ENCODE results near the gene TMEM108.

The TMEM108 gene

DNA sequence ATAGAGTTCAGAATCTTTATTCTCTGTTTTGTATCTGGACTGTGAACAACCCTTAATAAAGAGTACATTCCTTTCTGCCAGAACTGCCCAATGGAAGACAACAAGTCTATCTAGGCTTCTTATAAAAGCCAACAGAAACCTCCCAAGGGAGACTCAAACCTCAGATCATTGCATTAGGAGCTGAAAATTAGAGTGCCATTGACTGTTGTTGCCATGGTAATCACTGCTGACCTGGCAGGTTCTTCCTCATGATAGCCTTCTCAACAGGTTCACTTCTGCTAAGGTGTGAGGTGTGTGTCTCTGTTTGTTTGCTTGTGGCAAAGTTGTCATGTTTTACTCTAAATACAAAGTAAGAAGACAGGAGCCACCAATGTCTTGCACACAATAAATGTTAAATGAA is 79.2 kb downstream of the TMEM108 start:
- DNase-seq (ENCODE audit: low spot score): no peak

DNA sequence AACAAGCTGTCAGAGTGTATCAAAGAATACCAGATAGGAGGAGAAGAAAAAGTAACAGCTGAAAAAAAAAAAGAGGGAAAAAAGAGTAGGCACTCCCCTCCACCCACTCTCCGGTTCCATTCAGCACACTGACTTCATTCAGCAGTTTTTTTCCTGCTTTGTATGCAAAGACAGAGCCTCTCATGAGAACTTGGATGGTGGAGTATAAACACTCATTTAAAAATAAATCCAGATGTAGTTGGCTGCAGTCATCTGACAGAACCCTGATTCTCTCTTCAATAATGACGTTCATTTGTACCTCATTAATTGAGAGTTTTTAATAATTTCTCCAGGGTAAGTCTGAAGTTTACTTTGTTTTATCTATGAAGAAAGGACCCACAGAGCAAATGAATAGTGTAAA is 81.0 kb downstream of the TMEM108 start:
- no peak for DNase-seq (ENCODE audit: low spot score)

DNA sequence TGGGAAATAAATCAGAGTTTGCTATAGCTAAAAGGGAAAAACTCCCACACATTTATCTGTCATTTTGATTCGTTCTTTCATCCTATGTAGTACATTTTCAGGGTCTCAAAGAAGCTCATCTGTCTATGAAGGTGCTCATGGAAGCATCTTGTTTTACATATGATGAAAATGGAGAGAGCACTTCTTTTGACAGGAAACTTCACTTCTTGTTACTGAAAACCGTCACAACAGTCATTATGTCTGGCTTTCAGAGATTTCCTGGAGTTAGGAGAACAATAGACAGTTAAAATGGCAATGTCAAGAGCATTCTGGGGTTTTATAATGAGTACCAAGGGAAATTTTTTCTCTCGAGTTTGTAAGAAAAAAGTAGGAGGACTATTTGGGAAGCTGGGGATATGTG is 83.3 kb downstream of the TMEM108 start:
- DNase-seq (ENCODE audit: low spot score): no peak

DNA sequence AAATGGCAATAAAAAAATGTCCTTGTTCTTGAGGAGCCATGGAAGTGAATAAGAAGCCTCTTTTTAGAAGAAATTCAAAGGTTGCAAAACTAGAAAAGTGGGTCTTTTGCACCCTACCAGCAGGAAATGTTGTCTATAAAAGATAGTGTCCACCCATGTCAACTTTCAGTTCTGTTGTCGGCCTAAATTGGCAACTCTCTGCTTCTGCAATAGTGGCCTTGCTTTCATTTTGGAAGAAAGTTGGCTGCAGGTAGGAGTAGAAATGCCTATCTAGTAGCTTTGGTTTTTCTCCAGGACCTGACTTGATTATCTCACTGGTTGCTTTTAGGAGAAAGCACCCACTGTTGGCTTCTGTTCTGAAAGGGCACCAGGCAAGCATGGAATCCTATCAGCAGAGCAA is 85.4 kb downstream of the TMEM108 start:
- no peak for DNase-seq (ENCODE audit: low spot score)

DNA sequence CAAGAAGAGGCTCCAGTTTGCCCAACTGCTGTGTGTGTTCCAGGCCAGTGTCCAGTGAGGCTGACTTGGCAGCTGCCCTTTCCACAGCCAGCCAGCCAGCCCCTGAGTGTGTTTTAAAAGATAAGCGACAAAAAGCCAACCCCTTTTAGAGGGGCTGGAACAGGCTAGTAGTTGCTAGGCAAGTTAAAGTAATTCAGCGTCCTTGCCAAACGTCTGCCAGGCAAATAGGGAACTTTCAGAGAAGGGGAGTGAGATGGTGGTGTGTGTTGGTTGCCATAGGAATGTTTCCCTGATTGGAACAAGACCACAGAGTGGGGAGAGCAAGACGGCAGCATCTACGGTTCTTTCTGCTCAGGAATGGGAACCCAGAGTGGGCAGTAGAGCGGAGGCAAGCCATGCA is 86.3 kb downstream of the TMEM108 start:
- DNase-seq (ENCODE audit: low spot score): no peak

DNA sequence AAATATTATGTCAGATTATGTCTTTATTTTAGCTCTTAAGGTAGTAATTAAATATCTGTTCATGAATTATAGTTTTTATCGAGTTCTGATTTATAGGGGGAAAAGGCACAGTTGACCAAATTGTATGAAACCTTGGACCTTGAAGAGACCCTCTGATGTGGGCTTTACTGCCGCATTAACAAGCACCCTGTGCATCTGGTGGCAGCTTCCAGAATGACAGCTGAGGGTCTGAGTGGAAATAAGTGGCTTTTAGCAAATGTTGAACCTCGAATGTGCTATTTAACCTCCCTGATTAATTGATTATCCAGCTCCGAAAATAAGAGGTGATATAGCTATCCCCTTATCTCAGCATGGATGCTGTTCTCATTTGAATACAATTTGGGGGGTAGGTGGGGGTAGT is 87.0 kb downstream of the TMEM108 start:
- DNase-seq (ENCODE audit: low spot score): no peak

DNA sequence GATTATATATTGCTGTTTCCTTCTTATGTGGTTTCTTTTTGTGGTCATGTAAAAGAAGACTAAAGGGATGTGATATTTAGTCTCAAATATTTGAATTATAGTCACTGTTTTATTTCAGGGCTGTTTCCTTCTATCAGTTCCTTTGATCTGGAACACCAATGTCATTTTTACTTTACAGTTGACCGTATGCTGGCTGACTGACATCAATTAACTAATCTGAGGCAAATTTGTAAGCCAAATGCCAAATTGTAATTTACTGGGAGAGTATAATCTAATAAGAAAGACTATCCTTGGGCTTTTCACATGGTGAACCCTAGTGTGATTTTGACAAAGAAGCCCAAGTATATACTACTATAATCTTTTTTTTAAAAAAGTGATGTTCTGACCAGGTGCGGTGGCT is 87.6 kb downstream of the TMEM108 start:
- no peak for DNase-seq (ENCODE audit: low spot score)

DNA sequence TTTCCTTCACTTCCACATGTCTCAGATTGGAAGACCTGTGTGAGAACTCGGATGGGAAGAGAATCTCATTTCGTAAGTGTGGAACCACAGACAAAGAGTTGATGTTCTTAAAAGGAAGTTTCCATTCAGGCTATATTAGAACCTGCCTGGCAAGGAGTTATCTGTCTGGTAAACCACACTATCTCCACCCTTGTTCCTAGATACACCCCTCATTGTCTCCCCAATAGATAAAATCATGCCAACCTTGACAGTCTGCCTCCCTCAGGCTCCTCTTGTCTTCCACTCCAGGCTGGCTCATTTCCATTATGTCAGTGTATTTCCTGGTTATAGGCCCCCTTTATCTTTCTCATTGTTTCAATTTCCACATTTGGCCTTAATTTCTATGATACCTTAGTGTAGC is 89.2 kb downstream of the TMEM108 start:
- DNase-seq (ENCODE audit: low spot score): no peak

DNA sequence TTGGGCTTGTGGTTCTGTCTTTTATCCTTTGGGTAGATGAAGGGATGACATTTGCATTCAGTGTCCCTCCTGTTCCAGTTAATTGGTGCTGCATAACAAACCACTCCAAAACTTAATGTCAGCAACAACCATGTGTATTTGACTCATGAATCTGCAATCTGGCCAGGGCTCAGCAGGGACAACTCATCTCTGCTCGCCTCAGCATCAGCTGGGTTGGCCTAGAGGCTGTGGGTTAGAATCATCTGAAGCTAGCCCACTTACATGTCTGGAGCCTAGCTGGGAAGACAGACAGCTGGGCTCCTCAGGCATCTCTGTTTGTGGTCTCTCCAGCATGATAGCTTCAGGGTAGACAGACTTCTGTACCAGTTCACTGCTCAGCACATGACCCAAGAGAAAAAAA is 92.0 kb downstream of the TMEM108 start:
- peak; percentile 22 for DNase-seq (ENCODE audit: low spot score)

DNA sequence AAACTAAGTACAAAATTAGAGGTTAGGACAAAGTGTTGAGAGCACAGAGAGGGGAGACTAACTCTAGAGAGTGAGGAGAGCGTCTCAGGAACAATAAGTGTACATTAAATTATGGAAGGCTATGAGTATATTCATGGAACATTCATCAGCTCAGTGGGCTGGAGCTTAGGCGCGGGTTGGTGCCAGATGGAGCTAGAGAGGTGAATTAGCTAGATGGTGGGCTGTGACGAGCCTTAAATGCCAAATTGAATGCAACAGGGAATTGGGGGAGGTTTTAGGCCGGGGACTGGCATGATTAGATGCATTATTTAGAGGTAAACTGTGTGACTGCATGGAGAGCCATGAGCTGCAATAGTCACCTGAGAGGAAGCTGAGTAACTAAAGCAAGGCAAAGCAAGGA is 97.1 kb downstream of the TMEM108 start:
- DNase-seq (ENCODE audit: low spot score): no peak

DNA sequence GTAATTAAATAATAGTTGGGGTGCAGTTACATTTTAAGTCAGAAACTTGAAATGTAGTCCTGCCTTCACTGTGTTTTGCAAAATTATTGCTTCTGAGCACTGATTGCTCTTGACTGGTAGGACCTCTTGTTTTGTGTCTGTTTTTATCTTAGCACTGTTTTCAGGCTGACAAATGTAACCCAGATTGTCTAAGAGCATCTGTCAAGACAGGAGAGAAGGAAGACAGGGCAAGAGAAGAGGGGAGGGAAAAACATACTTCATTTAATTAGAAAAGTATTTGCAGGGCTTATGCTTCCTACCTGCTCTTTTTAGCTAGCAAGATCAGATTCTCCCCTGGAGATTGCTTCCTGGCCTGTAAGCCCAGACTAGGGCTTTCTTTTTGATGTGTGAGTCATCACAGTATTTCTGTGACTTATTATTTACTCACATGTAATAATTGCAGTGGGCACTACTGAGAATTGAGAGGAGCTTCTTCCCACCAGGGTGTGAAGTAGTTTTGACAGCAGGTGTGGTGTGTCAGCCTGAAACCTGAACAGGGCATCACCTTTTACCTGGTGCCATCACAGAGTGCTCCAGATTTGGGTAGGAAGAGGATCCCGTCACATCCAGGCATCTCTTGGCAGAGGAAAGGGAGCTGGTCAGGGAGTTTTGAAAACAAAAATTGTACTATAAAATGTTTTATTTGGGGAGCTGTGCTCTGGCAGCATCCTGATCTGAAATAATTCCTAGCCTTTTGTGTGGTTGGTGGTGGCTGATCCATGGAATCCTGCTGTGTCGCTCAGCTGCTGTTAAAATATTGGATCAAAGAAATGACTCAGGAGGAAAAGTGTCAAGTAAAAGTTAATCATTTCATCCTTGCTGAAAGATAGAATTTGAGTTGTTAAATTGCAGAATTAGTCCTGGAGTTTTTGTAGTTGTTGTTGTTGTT is 98.2 kb downstream of the TMEM108 start:
- peak; percentile 54 for DNase-seq (ENCODE audit: low spot score)

DNA sequence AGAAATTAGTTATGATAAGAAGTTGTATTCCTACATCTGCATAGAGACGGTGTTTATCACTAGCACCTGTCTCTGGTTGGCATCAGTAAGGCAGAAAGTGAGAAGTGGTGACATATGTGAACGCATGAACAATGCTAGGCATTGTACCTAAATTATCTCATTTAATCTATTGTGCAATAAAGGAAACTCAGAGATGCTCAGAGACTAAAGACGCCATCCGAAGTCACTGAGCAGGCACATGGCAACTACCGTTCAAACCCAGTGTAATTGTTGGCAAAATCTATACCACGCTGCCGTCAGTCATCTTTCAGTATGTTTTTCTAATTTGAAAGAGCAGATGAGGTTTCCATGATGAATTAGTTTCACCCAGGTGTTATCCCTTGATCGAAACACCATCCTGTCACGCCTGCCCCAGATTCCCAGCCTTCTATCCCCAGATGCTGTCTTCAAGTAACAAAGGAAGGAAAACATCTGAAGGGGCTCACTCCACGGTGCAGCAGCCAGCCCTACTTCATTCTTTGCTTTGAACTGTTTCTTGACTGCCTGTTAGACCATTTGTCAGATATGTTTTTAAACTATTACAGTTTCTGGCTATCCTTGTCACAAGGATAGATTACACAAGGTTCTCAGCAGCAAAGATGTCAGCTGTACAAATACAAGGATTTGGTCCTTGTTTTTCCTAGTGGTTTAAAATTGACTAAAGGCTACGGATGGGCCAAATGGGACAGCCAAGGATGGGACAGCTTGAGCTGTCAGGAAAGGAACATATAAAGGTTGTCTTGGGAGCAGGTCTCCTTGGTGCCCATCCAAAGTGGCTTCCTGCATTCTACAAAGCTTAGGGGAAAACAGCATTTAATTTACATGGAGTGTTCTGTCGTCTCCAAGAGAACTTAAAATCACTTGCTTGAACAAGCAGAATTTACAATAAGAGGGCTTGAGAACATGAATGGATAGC is 99.1 kb downstream of the TMEM108 start:
- DNase-seq (ENCODE audit: low spot score): no peak

DNA sequence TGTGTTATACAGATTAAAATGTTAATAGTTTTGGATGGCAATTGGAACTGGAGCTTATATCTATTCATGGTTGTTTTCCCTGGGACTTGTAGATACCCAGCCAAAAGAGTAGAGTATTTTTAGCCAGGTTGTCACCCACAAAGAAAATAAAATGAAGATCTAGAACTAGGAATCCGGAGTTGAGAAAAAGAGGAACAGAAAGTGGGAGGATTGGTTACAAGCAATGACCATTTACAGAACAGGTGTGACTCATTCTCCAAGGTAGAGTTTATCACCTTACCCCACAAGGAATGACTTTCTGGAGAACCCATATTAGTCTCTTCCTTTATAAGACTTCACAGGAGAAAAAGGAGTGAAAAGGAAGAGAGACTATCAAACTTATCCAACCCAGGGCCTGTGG is 99.8 kb downstream of the TMEM108 start:
- DNase-seq (ENCODE audit: low spot score): no peak

DNA sequence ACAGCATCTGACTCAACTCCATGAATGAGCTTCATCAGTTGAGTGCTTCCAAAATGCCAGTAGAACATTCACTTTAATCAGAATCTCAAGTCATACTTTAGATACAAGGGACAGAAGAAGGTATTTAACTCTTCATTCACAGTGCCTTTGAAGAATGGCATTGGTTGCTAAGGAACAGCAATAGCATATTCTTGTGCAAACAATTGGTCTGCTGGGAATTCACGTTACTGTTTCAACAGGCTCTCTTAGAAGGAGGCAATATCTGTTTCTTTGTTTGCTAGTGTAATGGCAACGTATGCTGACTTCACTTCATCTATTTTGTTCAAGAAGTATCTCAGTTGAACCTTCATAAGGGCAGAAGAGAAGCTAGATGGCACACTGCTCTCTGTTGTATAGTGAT is 113.9 kb downstream of the TMEM108 start:
- DNase-seq (ENCODE audit: low spot score): no peak

DNA sequence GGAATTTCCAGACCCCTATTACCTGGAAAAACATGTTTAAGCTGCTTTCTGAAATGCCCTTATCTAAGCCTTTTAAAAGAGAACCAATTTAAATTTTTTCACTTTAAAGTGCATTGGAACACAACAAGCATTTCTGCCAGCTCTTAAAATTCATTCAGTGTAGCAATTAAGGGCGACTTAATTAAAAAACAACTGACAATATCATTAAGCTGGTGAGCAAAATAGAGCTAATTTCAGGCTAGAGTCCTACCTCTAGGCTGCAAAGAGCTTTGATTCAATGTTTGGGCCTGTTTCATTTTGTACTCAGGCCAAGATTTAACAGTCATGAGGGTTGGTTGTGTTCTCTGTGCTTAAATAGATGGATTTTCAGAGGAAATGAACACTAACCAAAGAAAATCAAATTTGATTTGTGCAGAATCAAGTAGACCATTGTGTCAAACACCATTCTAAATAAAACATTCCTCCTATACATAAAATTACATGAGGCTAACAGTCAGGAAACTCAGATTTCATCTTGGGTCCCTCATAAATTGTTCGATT is 114.6 kb downstream of the TMEM108 start:
- no peak for DNase-seq (ENCODE audit: low spot score)

DNA sequence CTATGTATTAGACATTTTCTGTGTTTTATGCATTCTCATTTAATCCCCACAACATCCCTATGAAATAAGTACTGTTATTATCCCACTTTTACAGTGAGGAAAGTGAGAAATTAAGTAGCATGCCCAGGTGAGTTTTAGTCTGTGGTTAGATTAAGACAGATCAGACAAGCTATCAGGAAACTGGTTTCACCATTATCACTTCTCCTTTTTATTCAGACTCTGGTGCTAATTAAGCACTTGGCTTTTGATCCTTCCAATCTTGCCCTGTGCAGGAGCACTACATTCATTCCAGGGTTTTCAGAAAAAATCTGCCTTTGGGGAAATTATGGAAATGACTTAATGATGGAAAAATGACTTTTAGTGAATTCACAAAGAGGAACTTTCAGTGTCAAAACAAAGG is 115.2 kb downstream of the TMEM108 start:
- DNase-seq (ENCODE audit: low spot score): no peak

DNA sequence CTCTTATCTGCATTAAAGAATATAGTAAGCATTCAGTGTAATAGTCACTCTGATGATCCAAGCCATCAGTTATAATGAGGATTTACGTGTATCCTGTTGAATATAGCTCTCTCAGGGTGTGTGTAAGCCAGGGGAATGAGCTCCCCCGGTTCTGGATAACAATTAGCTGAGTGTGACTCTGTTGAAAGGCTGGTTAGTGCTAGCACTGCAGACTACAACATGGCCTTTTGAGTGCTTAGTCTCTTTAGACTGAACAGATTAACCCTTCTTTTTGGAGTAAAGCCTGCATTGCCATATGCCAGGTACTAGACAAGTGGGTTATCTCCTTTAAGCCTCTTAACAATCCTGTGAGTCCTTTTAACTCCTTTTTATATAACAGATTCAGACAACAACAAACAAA is 119.5 kb downstream of the TMEM108 start:
- no peak for DNase-seq (ENCODE audit: low spot score)

DNA sequence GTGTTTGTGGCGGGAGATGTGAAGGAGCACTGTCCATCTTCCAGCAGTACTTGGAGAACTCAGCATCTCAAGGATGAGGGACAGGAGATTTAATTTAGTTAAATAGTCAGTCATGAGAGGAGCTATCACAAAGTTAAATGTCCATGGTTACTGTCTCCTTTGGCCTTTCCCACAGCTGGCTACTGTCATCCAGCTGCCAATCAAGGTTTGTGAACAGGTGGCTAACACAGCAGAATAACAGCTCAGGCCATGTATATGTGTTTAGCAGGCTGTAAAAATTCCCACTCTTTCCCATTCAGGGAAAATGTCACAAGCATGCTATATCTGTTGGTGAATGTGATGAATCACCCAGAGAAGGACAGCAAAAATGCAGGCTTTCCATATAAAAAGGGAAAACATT is 120.5 kb downstream of the TMEM108 start:
- no peak for DNase-seq (ENCODE audit: low spot score)

DNA sequence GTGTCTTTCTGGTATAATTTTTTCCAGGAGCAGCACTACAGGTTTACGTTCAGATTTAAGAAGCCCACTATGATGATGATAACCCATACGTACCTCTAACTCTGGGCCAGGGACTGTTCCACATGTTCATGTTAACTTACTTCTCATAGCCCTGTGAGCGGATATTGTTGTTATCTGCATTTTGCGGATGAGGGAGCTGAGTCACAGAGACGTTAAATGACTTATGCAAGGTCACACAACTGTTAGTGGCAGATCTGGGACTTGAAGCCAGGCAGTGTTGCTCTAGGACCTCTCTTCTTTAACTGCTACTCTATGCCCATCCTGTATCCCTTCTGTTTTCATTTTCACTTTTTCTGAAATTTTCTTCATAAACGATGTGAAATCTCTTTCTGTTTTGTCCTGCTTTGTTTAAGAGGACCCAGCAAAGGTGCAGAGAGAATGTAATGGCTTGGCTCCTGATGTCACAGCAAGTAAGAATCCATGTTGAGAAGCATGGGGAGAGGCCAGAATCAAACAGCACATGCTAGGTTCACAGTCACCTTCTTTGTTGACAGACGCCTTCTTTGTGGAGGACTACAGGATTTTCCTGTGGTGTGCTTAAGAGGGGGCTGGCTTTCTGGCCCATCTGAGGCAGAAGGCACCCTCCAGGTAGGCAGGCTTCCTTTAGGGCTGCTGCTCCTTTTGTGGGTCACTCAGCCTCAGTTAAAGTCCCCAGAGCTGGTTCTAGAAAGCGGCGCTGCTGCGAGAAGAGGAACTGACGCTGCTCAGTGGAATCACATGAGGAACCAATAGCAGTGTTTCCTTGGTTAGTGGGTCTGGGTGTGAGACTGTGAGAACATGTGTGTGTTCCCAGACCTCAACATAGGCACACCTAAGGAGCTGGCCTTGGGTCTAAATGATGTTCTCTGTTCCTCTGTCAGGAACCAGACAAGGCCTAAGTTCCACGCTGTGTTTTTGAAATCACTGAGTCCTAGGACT is 121.6 kb downstream of the TMEM108 start:
- DNase-seq (ENCODE audit: low spot score): no peak

DNA sequence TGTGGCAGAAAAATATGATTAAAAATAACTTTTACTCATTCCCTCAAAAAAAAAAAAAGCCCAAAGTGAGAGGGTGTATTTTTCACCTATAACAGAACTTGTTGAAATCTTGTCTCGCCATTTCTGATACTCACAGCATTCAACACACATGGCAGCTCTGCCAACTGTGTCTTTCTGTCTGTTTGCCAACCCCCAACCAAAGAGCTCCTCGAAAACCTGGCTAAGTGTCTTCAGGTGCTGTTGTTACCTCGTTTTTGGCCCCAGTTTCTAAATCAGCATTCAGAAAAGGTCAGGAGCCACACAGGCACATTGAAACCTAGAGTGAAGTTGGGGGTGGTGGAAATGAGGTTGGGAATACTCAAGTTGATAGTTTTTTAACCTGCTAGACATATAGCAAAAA is 123.5 kb downstream of the TMEM108 start:
- DNase-seq (ENCODE audit: low spot score): no peak

DNA sequence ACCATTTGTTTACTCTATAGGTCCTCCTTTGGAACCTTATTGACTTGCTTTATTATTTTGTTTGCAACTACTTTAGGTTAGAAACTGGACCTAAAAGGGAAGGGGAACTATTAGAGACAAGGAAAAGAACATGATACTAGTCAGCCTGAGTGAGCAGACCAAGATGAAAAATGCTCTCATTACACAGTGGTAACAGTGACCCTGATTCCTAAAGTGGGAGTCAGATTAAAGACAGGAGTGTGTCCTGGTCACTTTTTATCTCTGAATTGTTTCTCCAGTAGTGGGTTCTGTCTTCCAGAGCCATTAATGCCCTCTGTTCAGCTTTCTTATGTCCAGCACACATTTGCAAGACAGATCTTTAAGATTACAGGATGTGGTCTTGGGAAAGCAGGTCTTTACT is 124.1 kb downstream of the TMEM108 start:
- no peak for DNase-seq (ENCODE audit: low spot score)

Measured in RKO (cell line).